GM21737 (cell line): ENCODE data around the gene TRIL.

Source experiments
- ATAC-seq: cut with Tn5 transposase; IDR thresholded peaks from one replicate; pipeline ENCODE4 v1.9.1; 2021; ENCODE audit warnings: mild to moderate bottlenecking, moderate library complexity; ENCODE audit not compliant: unreplicated experiment

The TRIL gene

DNA sequence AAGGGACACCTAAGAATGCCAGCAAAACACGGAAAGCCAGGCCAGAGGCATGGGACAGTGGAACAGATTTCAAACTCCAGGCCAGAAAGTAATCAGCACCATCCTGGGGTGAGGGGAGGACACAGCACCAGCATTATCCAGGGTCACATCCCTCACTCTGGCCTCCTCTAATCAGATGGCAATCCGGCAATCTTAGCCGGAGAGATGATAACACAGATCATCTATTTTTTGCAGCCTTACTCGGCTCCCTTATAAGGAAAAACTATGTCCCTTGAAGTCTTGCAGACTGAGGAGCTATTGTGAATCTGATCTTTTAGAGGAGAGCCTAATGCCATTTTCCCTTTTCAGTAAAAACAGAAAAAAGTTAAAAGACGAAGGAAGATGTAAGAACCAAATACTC lies 16.5 kb downstream of the TRIL start:
- ATAC-seq: no peak

DNA sequence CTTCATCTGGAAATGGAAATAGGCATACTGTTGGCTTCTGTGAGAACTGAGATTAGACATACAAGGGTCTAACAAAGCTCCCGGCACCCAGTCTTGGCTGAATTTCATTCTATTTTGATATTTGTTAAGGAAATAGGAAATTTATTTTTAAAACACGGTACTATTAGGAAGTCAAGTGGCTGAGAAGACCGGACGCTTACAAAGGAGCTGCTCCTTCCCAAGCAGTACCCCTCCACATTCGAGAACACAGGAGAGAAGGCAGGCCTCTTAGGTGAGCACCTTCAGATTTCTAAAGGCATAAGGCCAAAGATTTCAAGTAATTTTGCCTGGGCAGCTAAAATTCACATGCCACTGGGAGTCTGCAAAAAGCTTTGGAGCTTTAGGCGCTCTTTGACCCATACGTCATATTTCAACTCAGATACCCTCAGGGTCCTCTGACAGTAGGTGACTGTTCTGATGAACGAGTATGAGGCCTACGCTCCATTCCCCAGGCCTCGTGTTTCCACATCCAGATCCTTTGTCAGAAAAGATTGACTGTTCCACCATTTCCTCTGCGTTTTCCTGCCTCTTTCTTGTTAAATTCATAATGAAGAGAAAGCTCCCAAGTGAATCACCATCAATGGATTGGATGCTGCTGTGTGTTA lies 17.3 kb downstream of the TRIL start:
- ATAC-seq: no peak

DNA sequence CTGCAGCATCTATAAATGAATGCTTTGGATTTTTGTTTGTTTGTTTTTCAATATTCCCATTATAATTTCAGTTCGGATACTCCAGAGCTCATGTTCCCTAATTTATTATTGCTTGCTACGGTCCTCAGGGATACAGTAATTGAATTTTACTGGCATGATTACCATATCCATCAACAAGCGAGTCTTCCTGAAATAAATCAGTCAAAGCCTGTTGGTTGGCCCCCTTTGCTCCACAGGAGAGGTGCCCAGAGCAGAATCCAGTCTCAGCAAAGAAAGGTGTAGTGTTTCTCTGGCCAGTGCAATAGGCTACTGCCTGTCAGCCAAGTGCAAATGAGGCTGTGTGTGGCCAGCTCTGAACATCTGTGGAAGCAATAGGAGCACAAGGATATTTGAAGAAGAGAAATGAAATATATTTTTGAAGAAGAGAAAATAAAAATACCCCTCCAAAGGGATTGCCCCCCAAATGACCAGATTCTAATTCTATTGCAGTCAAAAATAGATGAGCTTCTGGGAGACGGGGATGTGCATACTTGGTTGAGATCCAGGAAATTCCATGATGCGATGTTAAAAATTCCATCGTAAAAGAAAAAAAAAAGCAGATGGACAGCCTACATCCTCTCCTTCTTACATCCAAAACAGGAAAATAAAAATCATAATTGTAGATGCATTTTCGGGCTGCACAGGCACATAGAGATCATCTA lies 18.1 kb downstream of the TRIL start:
- ATAC-seq: no peak

DNA sequence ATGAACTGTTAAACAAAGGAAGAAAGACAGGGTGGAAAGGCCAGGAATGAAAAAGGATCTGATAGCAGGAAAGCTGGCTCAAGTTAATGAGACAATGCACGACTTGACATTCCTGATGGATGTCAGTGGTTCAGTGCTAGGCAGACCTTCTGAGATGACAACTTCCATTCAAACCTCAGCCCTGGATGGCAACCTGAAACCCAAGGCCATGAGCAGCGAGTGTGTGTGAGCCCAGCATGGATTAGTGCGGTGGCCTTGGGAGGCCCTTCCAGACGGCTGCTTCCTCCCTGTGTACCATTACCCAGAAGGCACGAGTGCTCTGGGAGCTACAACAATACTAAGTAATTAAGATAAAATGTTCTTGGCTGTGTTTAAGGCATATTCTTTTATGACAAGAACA lies 18.8 kb downstream of the TRIL start:
- ATAC-seq: no peak

DNA sequence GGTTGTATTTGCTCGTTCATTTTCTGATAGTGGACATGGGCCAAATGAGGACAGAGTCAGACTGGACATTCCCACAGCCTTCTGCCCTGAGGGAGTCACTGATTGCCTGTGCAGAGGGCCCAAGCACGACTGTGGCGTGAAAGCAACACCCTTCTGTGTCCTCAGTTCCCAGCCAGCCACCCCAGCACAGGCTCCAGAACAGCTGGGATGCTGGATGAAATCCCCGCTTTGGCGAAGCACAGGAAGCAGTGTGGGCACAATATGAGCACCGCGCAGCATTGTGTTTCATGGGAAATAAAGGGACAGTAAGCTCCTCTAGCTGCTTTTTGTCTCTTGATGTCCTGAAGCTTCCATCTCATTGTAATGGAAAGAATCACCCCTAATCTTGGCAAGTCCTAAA lies 20.5 kb downstream of the TRIL start:
- ATAC-seq: no peak

DNA sequence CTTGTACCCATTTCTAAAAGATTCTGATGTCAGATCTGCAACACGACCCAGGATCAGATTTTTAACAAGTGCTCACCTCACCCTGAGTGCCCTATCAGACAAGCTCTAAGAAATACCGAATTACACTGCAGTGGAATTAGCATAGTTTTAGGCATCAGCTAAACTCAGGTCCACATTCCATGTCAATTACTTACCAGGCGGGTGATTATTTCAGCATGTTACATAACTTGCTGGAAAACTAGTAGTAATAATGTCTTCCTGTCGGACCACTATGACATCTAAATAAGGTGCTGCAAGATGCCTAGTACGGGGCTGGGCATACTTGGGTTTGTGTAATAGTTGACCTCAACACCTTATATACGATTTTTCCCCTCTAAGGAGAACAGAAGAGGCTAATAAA lies 21.0 kb downstream of the TRIL start:
- ATAC-seq: no peak

DNA sequence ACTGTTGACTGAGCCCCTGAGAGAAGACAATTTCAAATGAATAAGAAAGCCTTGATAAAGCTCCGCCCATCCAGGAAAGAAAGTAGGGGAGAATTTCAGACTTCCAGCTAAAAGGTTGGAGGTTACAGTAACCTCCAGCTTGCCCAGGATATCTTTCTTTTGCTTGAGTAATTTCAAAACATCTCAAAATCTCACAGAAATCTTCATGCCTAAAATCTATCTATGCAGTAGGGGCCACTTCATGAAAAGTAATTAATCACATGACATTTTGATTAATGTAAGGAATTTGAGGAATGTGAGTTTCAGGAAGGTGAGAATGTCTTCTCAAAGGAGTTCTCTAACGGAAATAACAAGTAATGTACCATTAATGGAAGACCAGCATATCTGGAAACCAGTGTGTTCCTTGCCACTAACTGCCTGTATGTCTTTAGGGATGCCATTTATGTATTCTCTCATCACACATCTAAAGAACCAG lies 24.2 kb downstream of the TRIL start:
- no peak for ATAC-seq

DNA sequence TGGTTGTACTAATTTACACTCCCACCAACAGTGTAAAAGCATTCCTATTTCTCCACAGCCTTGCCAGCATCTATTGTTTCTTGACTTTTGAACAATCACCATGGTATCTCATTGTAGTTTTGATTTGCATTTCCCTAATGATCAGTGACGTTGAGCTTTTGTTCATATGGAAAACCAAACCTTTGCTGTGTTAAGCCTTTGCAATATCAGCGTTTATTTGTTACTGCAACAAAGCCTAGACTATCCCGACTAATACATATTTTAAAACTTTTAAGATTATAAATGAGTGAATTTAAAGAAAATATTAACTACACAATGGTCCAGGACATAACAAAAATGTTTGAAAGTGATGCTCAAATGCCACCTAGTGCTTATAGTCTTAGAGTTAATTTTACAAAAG lies 26.6 kb downstream of the TRIL start:
- ATAC-seq: no peak

DNA sequence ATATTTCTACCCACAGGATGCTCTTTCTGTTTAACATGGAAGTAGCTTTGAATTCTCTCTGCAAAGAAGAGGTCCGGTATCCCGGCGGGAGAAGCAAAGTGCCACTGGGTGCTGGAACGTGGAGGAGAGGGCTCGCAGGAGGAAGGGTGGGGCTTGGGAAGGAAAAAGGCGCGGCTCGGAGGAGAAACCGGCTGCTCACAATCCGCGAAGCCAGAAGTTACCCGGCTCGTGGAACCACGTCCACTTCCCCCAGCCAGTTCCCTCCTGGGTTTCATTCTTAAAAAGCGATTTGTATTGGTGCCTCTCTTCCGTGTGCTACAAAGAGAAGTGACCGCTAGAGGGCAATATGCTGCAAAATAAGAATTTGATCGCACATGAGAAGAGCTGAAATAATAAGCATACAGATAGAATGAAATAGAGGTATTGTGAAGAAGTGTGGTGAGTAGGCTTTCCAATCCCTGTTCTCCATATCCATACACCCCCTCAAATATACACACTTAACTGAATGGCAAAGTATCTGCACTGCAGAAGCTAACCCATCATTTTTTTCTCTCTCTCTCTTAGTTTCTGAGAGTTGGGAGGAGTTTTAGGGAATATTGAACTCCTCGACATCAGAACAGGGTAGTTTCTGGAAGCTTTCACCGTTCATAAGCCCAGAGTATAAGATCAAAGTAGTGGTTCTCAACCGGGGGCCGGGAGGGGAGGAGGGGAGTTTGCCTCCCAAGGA lies 31.1 kb downstream of the TRIL start:
- ATAC-seq: peak; percentile 76

DNA sequence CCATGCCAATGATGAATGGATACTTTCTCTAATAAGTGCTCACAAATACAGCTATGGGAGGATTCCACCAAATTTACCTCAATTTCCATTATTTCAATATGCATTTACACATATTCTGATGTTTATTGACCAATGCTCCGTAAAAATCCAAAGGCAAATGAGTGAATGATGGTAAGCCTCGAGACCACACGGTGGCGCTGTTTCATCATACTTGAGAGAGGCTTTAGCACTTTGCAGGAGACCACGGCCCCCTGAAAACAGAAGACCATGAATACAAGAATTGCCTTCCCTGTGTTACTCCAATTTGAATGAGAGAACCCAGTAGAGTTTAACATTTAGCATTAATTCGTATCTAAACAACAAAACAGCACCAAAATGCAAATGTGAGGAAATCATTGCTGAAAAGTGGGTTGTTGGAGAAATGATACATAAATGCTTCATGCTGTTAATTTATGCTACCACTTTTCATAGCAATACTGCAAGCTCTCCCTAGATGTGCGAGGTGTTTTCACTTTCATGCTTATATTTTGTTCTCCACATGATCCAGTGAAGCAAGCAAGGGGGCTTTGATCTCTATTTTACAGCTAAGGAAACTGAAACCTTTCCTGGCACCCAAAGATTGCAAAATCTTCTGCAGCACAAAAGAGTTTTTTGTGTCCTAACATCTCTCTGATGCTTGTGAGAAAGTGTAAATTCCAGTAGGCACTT lies 35.4 kb downstream of the TRIL start:
- ATAC-seq: no peak

DNA sequence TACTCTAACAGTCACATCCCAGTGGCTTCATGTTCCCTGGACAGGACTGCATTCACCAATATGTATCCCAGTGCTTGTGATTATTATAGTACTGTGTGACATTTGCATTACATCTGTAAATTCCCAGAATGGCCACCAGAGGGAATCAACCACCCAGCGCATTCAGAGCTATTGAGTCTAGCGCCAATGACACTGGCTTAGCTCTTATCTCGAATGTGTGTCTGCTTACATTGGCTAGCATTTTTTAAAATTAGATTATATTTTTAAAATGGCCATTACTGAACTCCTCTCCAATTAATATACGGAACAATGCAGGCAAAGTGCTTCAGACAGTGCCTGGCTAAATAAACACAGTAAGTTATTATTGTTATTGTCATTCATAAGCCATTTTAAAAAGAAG lies 36.3 kb downstream of the TRIL start:
- ATAC-seq: peak; percentile 67

DNA sequence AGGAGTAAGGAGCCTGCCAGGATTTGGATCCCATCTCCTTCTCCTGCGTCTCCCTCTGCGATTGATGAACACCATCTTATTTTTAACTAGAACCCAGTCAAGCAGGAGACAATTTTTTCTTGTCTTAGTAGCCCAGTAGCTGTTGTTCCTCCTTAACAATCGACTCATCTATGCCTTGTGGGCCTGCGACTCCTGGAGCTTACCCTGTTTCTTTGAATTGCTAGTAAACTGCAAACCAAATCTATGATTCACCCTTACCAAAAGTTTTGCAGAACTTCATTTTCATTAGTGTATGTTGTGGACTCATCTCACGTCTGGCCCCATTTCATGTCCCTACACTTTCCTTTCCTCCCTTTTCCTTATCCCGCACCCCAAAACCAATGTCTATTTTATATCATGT lies 37.7 kb downstream of the TRIL start:
- ATAC-seq: no peak

DNA sequence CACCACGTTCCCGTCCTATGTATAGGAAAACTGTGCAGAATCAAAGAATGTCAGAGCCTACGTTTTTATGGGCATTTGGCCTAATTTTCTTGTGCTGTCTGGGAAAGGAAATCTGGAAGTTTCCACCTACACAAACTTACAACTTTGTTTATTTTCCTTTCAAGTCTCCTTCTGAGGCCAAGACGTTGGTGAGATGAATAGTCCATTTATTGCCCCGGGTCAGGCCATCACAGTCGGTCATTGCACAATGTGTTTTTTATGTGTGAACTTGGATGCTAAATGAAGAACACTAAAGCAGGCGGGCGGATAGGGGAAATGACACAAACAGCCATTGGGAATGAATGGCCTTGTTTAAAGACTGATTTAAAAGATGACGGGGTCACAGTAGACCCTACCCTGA lies 38.6 kb downstream of the TRIL start:
- ATAC-seq: no peak

DNA sequence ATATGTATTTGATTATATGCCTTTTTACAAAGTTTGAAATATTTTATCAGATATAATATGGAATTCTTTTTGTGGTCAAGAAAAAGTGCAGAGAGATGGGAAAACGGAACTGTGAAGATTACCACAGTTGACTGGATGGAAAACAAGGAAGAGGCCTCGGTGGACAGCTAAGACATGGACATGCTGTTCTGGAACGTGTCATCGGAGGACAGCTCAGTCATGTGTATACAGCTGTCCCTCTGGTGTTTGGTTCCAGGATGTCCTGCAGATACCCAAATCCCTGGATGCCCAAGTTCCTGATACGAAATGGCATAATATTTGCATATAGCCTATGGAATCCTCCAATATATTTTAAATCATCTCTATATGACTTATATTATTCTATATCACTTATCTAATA lies 49.4 kb downstream of the TRIL start:
- ATAC-seq: no peak

DNA sequence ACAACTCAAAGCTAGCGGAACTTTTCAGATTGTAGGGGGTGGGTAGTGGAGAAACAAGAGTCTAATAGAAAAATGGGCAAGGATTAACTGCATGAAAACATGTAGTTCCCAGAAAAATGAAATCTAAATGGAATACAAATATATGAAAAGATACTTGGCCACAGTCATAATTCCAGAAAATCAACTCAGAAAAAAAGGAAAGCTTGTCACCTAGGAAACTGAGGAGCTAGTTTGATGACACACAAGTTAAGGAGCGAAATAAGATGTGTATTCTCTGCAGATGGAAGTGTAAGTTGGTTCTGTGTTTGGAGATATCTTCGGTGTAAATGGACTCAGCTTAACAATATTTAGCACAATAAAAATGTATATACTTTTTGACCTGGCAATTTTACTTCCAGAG lies 52.7 kb downstream of the TRIL start:
- ATAC-seq: no peak

DNA sequence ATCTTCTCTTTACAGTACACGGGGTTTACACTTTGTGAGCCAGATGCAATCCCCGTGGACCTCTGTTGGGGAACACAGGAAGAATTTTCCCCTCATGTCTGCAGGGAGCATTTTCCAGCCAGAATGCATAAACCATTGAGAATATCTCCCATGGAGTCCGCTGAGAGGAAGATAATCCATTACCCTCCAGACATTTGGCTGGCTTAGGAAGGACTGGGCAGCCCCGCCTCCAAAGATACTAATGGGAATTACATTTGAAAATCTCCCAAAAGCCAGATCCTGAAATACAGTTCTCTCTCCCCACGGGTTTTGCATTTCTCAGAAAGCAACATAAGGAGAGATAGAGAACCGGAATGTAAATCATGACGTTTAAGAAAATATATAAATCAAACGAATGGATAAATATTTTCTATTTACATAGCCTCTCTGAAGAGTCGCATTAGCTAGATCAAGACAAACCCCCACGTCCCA lies 53.5 kb downstream of the TRIL start:
- ATAC-seq: no peak

DNA sequence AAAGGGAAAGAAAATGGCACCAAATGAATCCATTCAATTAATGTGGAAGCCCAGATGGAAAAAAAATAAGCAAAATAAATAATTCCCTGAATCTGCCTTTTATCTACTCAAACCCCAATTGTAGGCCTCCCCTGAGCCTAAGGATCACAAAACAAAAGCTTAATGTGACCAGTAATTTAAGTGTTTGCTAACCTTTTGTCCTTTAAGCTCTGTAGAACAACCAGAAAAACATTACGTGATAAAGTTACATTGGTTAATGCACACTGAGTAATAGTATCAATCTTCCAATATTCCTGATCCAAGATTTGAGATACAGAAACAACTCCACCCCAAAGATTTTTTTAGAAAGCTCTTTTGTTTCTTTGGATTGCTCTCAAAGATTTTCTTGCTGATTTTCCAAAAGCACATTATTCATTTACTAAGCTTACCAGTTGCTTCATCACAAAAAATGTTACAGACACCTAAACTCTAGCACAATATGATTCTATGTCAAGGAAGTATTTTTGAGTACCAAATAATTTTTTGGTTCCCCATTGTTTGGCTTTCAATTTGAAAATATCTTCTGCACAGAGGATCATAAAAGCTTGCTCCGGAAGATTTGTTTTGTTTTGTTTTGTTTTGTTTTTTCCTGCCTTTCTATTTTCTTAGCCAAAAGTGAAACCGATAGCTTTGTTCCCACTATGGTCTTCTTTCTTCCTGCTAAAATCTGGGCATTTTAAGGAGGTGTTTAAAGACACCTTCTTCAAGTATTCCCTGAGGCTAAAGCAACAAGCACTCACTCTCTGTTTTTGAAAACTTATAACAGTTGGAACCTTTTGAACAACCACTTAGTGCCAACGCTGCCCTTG lies 54.2 kb downstream of the TRIL start:
- no peak for ATAC-seq
